SK-N-MC (cell line): ENCODE results near the gene CARD10.

Experiments used
- EZH2 ChIP-seq: fragments of 200-600 bp; sonication (generic); IDR thresholded peaks from one replicate; pipeline ENCODE4 v1.6.1; 2017; ENCODE audit warnings: antibody characterized with exemption
- FOXP2 ChIP-seq: optimal IDR thresholded peaks from 2 replicates; pipeline ENCODE3; 2011; ENCODE audit warnings: mild to moderate bottlenecking, moderate library complexity; ENCODE audit not compliant: insufficient read depth; ENCODE audit errors: extremely low read length, control extremely low read depth
- POLR2AphosphoS5 ChIP-seq: IDR thresholded peaks from 2 replicates; pipeline ENCODE4 v1.6.1; 2012; ENCODE audit warnings: mild to moderate bottlenecking, low read depth, low read length, borderline replicate concordance

DNA sequence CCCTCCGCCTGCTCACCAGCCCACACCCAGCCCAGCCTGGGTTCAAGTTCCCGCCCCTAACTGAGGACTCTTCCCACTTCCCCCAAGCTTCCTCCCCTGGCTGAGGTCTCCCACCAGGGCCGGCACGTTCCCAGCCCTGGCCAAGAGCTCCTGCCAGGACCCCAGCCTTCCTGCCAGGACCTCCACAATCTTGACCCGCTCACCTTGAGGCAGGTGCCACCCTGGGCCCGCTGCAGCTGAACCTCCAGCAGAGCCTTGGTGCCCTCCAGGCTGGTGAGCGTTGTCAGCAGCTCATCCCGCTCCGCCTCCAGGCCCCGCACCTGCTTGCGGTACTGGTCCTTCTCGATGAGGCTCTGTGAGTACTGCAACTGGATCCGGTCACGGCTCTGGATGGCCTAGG is 13.2 kb downstream of the CARD10 start:
- TF ChIP-seq EZH2: no peak
- no peak for TF ChIP-seq POLR2AphosphoS5
- no peak for TF ChIP-seq FOXP2
